ENCODE measurements around the gene STPG3. TPM values are rescaled to one million over a fixed set of nuclear protein-coding genes. Genes with fewer than 3 reads are reported as not detected.

STPG3 gene
- total RNA-seq, 2 experiments from 2014 or later: not detected

- DNase-seq (no peak), ATAC-seq (ENCODE audit: poor library complexity) (no peak)
- peaks cover 0 to 7% of the 10 kb centered on the region in 2 experiments for H3K9me3 ChIP-seq (ENCODE audit: control insufficient read depth in 1 of 2, insufficient read depth in 1 of 2, low read length in 2 of 2)
- intact Hi-C loops (cut with DNase I, micrococcal nuclease): no loop called here
- CTCF ChIA-PET: no interaction called here
- H3K4me1 Mint-ChIP-seq (ENCODE audit: low read depth): peaks cover 5% of the 10 kb centered on the region
- peaks cover 2 to 4% of the 10 kb centered on the region in 2 experiments for H3K27me3 ChIP-seq (ENCODE audit: control insufficient read depth in 1 of 2, insufficient read depth in 2 of 2, low read length in 2 of 2)
- TF ChIP-seq CTCF (IDR thresholded peaks at IDR 0.05): no peak
- H3K36me3 Mint-ChIP-seq (ENCODE audit: low read depth): no peaks in the 10 kb centered on the region
- H3K27ac ChIP-seq (ENCODE audit: low read depth in 1 of 2, low read length in 2 of 2): no peak overlapping the region
- POLR2A ChIA-PET: no interaction called here
- H3K4me1 ChIP-seq (ENCODE audit: insufficient read depth, low read length): peaks cover 34% of the 10 kb centered on the region
- no peaks in the 10 kb centered on the region for H3K9me3 Mint-ChIP-seq
- H3K27me3 Mint-ChIP-seq: peaks cover 6% of the 10 kb centered on the region
- H3K4me3 ChIP-seq (ENCODE audit: low read length): no peak overlapping the region
- H3K27ac Mint-ChIP-seq: no peak overlapping the region
- H3K36me3 ChIP-seq (ENCODE audit: insufficient read depth, low read length): no peaks in the 10 kb centered on the region
- H3K4me3 Mint-ChIP-seq: no peak overlapping the region
These were observed 16.9 kb upstream of the STPG3 start for GRCh38 chr9:137234055-137234697.

DNA sequence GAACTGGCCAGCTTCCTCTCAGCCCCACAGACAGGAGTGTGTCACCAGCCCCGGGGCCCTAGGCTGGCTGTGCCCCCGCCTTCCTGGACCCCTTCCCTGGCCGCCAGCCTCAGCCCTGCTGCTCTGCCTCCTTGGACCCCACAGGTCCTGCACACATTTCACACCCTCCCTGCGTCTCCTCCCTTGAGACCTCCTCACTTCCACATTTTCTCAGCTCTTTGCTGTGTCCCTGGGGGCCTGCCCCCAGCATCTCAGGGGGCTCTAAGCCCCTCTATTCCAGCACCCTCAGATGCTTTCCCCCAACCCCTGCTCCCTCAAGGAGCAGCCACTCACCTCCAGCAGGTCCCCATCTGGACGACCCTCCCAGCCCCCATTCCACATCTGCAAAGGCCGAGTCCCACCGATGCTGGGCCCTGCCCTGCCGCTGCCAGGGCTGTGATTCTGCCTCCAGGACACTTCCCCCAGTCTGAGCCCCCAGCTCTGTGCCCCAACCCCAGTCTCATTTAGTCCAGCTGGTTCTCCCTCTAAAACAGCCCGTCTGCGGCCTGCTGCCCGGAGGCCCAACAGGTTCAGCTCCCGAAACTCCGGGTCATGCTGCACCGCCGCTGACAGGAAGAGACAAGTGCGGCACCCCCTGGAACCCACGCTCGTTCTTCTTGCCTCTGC lies 16.2 kb upstream of the STPG3 start:
- peaks cover 41% of the 10 kb centered on the region for H3K4me1 ChIP-seq (ENCODE audit: insufficient read depth, low read length)
- no peak for TF ChIP-seq CTCF (IDR thresholded peaks at IDR 0.05)
- Mint-ChIP-seq H3K4me1 (ENCODE audit: low read depth) (peaks cover 5% of the 10 kb centered on the region), H3K27me3 (peaks cover 6% of the 10 kb centered on the region), H3K27ac (no peak overlapping the region), H3K36me3 (ENCODE audit: low read depth) (no peaks in the 10 kb centered on the region), H3K9me3 (no peaks in the 10 kb centered on the region), H3K4me3 (no peak overlapping the region)
- peaks cover 0 to 6% of the 10 kb centered on the region in 2 experiments for H3K9me3 ChIP-seq (ENCODE audit: control insufficient read depth in 1 of 2, insufficient read depth in 1 of 2, low read length in 2 of 2)
- ATAC-seq (ENCODE audit: poor library complexity) (no peak), DNase-seq (no peak)
- H3K27me3 ChIP-seq (ENCODE audit: control insufficient read depth in 1 of 2, insufficient read depth in 2 of 2, low read length in 2 of 2): peaks cover 0 to under 1% of the 10 kb centered on the region in 2 experiments
- ChIA-PET CTCF (interaction anchor here (1.1 to 1.8 kb wide), 2 partner anchors 58 to 188 kb away, joined by 3 to 4 read pairs; partner anchors contain the start of gene NPDC1), POLR2A (no interaction called here)
- H3K4me3 ChIP-seq (ENCODE audit: low read length): no peak overlapping the region
- intact Hi-C loops (cut with DNase I, micrococcal nuclease): loop anchor here in 1 of 2 experiments (5.0 kb wide), 3 partner anchors 48 to 448 kb away; partner anchors contain the start of genes ANAPC2 and SSNA1
- no peak overlapping the region for H3K27ac ChIP-seq (ENCODE audit: low read depth in 1 of 2, low read length in 2 of 2)
- H3K36me3 ChIP-seq (ENCODE audit: insufficient read depth, low read length): no peaks in the 10 kb centered on the region

GRCh38 chr9:137235424-137236237 lies 15.5 kb upstream of the STPG3 start:
- DNase-seq (no peak), ATAC-seq (ENCODE audit: poor library complexity) (no peak)
- ChIA-PET POLR2A (interaction anchor here (0.6 to 1.3 kb wide), 6 partner anchors 12 to 370 kb away, joined by 3 to 9 read pairs (median 4); partner anchors contain the start of gene EDF1), CTCF (interaction anchor here (0.6 to 1.8 kb wide), 17 partner anchors 8 to 206 kb away, joined by 3 to 16 read pairs (median 5); partner anchors contain the start of genes MAN1B1, NPDC1, RNF224 and SSNA1)
- intact Hi-C loops (cut with DNase I, micrococcal nuclease): loop anchor here (1.0 to 5.0 kb wide), 5 partner anchors 27 to 448 kb away; partner anchors contain the start of genes ANAPC2 (in 1 of the 2) and SSNA1 (in 1 of the 2)
- Histone ChIP-seq H3K4me1 (ENCODE audit: insufficient read depth, low read length) (peaks cover 47% of the 10 kb centered on the region), H3K9me3 (ENCODE audit: control insufficient read depth in 1 of 2, insufficient read depth in 1 of 2, low read length in 2 of 2) (peaks cover 0 to 6% of the 10 kb centered on the region in 2 experiments), H3K36me3 (ENCODE audit: insufficient read depth, low read length) (no peaks in the 10 kb centered on the region), H3K4me3 (ENCODE audit: low read length) (no peak overlapping the region), H3K27me3 (ENCODE audit: control insufficient read depth in 1 of 2, insufficient read depth in 2 of 2, low read length in 2 of 2) (no peaks in the 10 kb centered on the region), H3K27ac (ENCODE audit: low read depth in 1 of 2, low read length in 2 of 2) (no peak overlapping the region)
- no peak overlapping the region for H3K27ac Mint-ChIP-seq
- peaks cover 5% of the 10 kb centered on the region for H3K4me1 Mint-ChIP-seq (ENCODE audit: low read depth)
- TF ChIP-seq CTCF (IDR thresholded peaks at IDR 0.05): no peak
- no peaks in the 10 kb centered on the region for H3K9me3 Mint-ChIP-seq
- H3K27me3 Mint-ChIP-seq: peaks cover 6% of the 10 kb centered on the region
- no peaks in the 10 kb centered on the region for H3K36me3 Mint-ChIP-seq (ENCODE audit: low read depth)
- no peak overlapping the region for H3K4me3 Mint-ChIP-seq

Data from CD4-positive, alpha-beta T cell (primary cell).